Hematopoietic multipotent progenitor cell treated with erythropoietin and hydrocortisone succinate and interleukin-3 and kit ligand, for 4 days (in vitro differentiated cells): ENCODE data around the gene NUDT3.

Experiments
- DNase-seq: peaks from one replicate; pipeline ENCODE4 v3.0.0-alpha.2; 2015

The NUDT3 gene

GRCh38 chr6:34237316-34237721 lies 155.2 kb downstream of the NUDT3 start:
- peak; percentile 58 for DNase-seq

- DNase-seq: peak; percentile 98
Measured at GRCh38 chr6:34236443-34237315, 155.8 kb downstream of the NUDT3 start, which contains the start of gene HMGA1. TSS of gene HMGA1 (plus strand) at chr6:34236873. CDS start at chr6:34240781, 3,908 bp downstream.

- peak; percentile 80 for DNase-seq
Measured at GRCh38 chr6:34236131-34236442, 156.4 kb downstream of the NUDT3 start.

- DNase-seq: peak; percentile 83
Measured at GRCh38 chr6:34235307-34236130, 156.9 kb downstream of the NUDT3 start.

DNA sequence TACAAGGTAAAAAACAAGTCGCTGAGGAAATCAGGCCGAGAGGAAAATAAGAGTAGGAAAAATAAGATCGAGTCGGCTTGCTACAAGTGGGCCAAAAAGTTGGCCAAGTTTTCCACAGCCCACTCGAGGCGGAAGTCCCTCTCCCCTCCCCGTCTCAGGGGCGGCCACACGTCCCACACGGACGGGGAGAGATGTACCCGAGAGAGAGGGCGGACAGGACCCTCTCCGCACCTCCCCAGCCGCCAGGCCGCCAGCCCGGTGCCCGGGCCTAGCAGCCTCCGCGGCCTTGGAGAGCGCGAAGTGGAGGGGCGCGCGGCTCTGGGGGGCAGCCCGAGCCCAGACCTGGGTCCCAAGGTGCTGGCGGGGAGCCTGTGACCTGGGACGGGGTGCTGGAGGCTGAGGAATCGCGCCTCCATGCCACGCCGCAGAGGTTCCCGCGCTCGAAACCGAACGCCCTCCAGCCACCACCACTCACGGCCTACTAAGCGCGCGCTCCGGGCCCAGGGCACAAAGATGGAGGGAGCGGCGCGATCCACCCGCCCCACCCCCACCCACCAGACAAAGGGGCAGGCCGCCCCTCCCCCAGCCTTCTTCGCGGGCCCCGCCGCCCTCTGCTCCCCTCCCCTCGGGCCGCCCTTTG lies 157.7 kb downstream of the NUDT3 start:
- no peak for DNase-seq

- no peak for DNase-seq
Measured at GRCh38 chr6:34233867-34234266, 158.6 kb downstream of the NUDT3 start.

DNA sequence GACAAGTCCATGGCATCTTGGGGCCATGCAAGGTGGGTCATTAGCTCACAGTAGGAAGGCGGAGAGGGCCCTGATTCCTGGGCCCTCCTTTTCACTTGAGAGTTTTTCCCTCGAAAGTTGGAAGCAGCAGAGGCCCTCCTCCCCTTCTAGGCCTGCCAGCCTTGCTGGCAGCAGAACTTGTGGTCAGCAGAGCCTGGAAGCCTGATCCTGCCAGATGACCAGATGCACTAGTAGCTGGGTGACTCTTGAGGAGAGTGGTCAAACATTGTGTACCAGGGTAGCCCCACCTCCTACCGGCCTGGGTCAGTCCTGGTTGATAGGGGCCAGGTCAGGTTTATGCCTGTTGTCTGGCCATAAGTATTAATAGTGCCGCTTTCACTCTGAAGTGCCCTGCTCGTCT lies 159.6 kb downstream of the NUDT3 start:
- no peak for DNase-seq

DNA sequence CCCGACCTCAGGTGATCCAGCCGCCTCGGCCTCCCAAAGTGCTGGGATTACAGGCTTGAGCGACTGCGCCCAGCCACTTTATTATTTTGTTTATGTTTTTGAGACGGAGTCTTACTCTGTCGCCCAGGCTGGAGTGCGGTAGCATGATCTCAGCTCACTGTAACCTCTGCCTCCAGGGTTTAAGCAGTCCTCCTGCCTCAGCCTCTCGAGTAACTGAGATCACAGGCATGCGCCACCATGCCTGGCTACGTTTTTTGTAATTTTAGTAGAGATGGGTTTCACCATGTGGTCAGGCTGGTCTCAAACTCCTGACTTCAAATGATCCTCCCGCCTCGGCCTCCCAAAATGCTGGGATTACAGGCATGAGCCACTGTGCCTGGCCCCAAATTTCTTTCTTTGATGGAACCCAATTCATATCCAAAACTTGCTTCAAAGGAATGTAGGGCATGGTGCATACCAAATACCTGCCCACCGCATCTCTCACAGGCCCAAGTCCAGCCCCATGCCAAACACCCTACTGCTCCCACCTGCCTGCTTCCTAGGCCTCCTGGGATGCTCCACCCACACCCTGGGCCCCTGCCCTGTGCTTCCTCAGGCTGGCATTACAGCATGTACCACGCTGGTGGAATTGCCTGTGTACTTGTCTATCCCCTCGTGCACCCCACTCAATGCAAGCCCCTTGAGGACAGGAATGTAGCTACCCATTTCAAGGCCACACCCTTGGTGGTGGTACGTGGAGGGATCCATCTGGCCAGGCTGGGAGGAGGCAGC lies 160.7 kb downstream of the NUDT3 start:
- DNase-seq: no peak

DNA sequence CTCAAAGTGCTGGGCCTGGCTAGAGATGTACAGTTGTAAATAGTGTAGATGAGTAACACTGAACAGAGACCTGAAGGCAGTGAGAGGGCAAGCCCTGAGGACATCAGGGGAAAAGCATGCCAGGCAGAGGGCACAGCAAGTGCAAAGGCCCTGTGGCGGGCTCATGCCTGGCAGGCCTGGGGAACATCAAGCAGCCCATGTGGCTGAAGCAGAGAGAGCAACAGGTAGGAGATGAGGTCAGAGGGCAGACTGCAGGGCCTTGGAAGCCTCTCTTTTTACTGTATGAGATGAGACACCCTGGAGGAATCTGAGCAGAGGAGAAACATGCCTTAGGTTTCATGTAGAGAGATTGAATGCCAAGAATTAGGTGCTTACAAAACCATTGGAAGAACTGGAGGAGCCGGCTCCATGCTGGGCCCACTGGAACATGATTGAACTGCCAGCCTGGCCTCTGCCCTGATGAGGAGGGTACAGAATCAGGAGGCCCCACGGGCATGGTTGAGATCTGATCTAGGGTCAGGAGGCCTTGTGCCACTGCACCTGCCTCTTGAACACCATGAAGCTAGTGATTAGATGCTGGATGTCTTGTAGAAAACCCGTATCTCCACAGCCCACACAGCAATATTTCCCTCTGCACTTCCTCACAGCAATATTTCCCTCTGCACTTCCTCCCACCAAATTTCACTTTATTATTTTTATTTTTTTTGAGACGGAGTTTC lies 161.7 kb downstream of the NUDT3 start:
- peak; percentile 69 for DNase-seq

DNA sequence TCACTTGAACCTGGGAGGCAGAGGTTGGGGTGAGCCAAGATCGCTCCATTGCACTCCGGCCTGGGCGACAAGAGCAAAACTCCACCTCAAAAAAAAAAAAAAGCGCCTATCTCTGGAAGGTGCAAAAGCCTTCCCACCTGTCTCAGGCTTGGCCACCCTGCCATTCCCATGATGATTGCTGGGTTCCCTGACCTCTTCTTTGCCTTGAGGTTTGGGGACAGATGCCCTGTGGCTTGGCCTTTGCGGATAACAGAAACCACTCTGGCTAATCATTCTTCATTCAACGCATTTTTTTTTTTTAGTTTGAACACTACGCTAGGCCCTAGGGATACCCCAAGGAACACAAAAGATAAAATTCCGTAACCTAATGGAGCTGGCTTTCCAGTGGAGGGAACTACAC lies 162.6 kb downstream of the NUDT3 start:
- no peak for DNase-seq
